GM19452 (cell line): ENCODE measurements around the gene GPHN.

Experiments used
- ATAC-seq: cut with Tn5 transposase; IDR thresholded peaks from one replicate; pipeline ENCODE4 v1.9.1; 2021; ENCODE audit not compliant: unreplicated experiment

GPHN gene

DNA sequence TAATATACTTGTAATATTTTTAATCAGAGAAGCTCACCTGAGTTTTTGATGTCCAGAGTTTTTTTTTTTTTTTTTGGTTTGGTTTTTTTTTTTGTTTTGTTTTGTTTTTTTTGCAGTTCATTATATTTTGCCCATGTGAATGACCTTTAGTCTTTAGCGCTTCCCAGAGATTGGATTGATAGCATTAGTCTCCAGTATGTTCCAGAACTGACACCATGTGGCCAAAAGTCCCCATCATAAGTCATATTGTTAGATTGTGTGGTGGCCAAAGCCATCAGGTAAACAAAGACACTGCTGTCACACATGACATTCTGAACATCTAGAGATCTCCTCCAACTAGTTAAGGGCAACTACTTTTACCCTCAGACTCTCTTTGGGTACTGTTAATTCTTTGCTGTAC, 408.5 kb downstream of the GPHN start:
- no peak for ATAC-seq

DNA sequence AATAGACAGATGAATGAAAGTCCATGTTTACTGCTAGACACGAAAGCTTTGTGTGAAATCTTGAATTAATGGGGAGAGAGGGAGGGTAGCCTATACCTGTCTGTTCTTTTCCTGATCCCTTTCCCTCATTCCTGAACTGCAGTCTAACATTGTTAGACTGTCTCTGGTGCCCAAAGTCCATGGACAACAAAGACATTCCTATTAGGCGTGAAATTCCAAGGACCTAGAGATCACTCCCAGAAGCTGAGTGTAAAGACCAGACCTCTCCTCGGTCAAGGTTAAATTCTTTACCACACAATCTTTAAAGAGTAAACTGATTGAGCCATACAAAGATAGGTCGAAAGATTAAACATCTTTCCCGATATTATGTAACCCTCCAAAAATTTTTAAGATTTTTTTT, 410.6 kb downstream of the GPHN start:
- no peak for ATAC-seq

DNA sequence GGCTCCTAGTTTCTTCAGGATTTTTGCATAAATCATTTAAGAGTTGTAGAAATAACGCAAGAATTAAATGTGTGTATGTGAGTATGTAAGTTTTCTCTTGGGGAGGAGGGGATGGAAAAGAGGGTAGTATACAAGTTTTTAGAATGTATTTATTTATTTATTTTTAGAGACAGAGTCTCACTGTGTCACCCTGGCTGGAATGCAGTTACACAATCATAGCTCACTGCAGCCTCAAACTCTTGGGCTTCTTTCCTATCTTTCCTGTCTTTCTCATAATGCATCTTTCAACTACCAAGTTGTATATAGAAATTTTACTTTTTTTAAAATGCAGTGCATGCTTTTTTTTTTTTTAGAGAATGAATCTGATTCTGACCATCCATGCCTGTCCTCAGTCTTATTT, 412.2 kb downstream of the GPHN start:
- no peak for ATAC-seq

DNA sequence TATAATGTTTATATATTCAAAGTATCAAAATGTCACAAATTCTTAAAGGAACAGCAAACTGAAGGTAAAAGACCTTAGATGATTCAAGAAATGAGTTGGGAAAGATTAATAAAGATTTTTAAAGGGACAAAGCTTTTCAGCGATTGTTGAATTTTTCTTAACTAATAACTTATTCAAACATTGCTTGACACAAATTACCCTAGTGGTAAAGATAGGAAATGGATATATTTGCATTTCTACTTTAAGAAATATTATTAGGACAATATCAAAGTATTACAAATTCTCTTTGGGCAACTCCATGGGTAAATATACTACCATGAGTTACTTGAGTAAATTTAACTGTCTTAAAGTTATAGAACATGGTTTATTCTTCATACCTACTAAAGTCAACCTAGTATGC, 415.3 kb downstream of the GPHN start:
- no peak for ATAC-seq

DNA sequence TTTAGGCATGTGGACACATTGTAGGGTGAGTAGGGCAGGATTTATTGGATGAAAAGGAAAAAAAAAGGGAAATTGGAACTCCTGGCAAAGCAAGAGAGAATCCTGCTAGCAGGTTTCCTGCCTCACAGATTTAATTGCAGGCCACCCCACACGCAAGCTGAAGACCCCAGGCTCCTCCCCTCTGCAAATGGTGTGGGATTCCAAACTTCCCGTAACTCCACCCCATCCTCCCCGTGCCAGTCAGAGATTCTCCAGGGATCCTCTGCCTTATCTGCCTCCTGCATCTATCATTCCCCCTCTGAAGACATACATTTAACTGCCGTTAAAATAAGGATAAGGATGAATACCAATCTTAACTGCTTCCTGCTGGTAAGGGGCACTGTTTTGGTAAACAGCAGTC, 431.5 kb downstream of the GPHN start:
- no peak for ATAC-seq

DNA sequence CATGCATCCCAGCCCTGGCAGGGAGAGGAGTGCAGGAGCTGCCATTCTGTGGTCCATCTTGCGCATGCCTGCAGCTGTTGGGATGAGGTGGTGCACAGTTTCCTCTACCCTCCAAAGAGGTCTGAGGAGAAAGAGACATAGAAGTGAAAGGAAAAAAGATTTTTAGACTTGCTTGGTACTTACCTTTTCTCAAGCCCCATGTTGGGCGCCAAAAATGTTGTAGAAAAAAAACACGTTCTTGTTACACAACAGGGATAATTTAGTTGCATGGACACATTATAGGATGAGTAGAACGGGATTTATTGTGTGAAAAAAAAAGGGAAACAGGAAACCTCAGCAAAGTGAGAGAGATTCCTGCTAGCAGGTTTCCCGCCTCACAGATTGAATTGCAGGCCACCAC, 436.9 kb downstream of the GPHN start:
- ATAC-seq, result no peak

DNA sequence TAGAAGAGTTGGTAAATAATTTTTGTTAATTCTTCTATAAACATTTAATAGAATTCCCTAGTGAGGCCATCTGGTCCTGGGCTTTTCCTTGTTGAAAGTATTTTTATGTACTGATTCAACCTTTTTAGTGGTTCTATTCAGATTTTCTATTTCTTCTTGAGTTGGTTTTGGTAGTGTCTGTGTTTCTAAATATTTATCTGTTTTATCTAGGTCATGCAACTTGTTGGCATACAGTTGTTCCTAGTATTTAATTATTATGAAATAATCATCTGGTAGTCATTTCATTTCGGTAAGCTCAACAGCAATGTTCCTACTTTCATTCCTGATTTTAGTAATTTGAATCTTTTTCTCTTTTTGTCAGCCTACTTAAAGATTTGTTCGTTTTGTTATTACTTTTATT, 447.2 kb downstream of the GPHN start:
- no peak for ATAC-seq

DNA sequence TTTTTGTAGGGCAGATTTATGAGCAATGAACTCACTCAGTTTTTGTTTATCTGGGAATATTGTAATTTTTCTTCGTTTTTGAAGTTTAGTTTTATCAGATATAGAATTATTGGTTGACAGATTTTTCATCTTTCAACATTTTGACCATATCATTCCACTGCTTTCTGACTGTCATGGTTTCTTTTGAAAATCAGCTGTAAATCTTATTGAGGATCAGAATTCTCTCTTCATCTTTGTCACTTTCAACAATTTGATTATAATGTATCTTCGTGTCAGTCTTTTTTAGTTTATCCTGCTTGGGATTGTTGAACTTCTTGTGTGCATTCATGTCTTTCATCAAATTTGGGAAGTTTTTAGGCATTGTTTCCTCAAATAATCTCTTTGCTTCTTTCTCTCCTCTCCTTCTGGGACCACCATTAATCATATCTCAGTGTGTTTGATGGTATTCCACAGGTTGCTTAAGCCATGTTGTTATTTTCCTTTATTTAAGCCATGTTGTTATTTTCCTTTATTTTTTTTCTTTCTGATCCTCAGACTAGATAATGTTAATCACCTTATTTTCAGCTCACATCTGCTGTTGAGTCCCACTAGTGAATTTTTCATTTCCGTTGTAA, 451.6 kb downstream of the GPHN start:
- no peak for ATAC-seq

DNA sequence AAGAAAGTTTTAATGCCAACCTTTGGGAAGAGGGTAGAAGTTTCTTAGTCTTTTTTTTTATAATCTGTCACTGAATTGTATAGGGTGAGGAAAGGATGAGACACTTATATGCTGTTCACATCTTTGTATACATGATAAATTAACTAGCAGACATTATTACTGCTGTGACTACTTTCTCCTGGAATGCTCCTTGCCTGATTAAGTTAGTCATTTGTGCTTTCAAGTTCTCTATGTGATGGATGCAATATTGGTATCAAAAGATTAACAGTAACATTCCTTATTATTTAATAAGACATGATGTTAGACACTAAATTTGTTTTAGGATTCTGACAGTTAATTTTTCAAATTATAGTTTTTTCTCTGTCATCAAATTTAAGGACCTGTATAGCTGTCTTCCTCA, 457.9 kb downstream of the GPHN start:
- no peak for ATAC-seq

DNA sequence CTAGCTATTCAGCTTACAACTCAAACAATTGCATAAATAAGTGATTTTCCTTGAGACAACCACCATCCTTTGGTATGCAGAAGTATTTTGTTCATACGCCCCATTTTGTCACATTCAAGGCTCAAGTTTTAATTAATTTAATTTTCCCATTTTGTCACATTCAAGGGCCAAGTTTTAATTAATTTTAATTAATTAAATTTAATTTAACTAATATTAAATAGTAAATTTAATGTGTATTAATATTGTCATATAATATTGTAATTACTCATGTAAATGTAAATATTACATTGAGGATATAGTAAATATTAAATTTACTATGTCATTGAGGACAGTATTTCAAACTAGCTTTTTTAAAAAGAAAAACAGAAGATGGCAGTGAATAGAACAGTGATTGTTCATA, 464.5 kb downstream of the GPHN start:
- ATAC-seq, result no peak

DNA sequence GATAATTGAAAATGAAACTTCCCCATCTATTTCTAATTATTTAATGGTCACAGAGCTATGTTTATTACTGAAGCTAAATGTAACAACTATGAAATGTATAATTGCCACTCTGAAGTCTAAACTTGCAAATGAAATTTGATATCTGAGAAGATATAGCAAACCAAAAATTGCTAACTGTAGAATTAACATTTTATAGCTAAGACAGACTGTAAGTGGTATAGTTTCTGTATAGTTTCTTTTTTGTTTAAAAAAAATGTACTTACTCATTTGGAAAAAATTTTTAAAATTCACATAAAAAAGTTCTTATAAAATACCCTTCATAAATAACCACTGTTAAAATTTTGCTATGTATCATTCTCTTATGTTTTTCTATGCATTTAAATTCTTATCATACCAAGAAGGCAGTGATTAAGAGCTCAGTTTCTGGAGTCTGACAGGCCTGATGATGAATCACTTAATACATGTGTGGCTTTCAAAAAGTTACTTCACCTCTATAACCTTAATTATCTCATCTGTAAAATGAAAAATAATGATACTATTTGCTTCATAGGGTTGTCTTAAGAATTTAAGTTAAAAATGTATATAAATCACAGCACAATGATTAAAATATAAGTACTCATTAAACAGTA, 466.6 kb downstream of the GPHN start:
- no peak for ATAC-seq

DNA sequence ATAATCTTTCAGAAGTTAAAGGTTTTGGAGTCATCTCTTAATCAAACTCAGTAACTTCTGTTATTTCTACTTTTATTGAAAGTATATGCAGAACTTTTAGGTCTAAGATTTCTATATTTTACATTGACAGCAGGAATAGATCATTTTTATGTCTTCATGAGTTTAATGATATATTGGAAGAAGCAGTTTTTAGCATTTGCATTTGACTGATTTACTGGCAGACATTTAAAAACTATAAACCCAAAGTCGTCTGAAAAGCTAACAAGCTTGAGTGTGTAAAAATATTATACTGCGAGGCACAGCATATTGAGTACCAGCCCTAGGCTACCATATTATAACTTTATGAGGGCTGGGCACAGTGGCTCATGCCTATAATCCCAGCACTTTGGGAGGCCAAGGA, 467.3 kb downstream of the GPHN start:
- no peak for ATAC-seq

DNA sequence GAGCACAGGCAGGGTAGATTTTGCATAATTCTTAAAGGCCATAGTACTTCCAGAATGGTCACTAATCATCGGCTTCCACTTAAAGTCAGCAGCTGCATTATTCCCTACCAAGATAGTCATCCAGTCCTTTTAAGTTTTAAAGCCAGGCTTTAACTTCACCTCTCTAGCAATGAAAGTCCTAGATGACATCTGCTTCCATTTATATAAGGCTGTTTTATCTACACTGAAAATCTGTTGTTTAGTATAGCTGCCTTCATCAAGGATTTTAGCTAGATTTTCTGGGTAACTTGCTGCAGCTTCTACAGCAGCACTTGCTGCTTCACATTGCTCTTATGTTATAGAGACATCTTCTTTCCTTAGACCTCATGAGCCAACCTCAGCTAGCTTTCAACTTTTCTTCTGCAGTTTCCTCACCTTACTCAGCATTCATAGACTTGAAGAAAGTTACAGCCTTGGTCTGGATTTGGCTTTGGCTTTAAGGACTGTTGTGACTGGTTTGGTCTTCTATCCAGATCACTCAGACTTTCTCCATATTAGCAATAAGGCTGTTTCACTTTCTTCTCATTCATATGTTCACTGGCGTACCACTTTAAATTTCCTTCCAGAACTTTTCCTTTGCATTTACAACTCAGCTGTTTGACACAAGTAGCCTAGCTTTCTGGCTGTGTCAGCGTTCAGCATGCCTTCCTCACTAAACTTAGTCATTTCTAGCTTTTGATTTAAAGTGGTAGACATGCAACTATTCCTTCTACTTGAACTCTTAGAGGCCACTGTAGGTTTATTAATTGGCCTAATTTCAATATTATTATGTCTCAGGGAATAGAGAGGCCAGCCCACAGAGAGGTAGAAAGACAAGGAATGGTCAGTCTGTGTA, 471.4 kb downstream of the GPHN start:
- ATAC-seq, result no peak

DNA sequence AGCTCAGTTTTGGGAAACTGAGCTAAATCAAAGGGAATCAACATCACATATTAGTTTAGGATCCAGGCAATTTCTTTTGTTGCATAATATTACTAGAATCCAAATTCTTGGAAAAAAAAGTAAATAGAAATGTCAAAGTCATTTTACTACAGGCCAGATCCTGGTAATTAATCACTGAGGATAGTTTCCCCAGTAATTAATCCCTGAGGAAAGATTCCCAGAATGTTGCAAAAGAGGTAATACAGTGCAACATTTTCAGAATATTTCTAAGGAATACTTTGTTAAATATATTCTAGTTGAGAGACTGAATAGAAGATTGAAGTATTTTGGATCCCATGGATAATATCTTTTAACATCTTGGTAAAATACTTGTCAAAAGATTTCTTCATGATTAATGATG, 474.3 kb downstream of the GPHN start:
- no peak for ATAC-seq

DNA sequence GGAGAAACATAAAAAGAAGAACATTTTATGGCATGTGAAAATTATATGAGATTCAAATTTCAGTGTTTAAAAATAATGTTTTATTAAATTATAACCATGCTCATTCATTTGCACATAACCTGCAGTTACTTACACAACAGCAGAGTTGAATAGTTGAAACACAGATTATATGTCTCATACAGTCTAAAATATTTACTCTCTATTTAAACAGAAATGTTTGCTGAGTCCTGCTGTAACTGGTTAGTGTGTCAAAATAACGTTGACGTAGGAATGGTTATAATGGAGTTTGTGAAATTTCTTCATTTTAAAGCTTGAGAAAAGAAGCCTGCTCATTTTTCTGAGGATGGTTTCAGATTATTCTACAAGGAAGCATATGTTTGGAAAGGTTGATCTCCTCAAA, 484.8 kb downstream of the GPHN start:
- no peak for ATAC-seq

DNA sequence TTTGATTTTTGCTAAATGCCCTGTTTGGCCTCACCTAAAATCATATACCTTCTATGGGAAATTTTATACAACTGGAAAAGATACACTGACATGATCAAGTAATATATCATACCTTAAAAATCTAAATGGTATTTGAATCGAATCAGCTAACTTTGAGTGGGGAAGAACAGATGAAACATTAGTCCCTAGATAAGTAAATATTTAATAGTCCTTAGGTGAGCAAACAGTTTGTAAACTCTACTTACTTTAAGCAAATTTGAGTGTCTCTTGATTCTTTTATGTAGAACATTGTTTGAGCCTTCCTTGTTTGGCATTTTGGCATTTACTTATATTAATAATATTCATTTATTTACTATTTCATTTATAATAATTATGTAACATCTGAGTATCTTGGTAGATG, 485.6 kb downstream of the GPHN start:
- no peak for ATAC-seq

DNA sequence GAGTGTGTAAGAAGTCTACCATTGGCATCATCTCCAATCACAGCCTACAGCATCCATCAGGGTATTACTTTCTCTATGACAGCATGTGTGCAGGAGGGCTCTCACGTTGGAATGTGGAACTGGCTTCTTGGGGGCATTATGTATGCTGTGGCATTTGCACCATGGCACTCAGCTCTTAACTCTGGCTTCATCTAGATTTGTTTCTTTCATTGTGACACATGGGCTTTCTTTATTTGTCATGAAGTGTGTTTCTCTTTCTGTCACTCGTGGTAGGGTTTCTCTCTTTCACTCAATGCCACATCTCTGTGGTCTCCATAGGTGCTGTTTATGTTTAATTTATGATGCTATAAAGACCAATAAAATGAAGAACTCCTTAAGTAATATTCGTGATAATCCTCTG, 490.1 kb downstream of the GPHN start:
- ATAC-seq, result no peak

DNA sequence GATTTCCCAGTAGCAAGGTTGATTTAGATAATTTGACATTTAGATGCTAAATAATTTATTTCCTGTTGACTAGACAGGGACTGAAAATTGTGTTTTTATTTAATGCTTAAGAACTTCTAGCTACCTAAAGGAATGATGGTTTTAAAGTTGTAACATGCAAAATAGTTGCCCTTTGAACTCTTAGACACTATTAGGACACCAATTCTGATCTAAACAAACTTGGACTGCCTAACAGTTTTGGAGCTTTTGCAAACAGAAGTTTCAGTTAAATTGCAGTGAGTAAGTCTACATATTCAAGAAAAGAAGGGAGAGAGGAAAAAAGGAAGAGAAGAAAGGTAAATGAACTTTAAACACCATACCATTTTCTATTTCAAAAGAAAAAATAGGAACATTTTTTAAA, 492.0 kb downstream of the GPHN start:
- no peak for ATAC-seq

DNA sequence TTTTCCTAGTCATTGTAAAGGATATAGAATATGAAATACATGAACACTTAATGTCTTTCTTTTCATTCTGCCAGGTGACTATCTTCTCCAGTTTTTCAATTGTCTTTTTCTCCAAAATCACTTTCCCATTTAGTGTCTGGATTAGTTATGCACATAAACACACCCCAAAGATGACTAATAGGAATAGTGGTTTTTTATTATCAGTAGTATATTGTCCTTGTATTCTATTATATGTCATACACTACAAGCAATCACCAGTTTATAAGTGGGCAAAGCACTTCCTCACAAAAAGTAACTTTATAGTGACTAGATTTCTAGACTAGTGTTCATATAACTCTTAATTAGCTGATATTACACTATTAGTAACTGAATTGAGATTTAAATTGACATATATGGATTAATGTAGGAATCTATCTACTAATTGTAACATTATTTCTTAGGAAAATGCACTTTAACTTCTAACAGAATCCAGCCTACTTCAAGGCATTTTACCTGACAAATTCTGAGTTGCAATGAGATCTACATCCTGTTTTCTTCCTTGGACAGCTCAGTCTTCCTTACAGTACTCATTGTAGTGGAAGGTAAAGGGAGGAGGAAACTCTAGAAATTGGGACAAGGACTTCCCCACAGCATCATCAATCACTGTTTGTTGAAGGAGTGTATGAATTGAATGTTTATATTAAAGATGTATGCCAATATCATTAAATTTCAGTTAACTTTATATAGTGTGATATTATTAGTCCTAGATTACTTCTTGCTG, 495.2 kb downstream of the GPHN start:
- no peak for ATAC-seq

DNA sequence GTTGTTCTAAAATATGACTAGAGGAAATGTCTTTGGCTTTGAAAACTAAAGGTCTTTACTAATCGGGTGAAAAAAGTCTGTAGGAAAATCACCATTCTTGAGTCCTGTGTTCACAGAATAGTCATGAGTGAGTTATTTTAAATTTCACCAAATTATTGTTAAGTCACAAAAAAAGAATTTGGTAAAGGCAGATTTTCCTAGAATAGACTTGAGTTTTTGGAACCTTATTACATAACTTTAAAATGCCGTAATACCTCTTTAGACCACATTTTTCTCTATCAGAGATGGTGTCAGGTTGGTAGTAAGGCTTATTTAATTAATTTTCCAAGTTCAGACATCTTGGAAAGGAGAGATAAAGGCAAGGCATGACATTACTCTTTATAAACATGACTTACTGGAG, 496.6 kb downstream of the GPHN start:
- no peak for ATAC-seq

DNA sequence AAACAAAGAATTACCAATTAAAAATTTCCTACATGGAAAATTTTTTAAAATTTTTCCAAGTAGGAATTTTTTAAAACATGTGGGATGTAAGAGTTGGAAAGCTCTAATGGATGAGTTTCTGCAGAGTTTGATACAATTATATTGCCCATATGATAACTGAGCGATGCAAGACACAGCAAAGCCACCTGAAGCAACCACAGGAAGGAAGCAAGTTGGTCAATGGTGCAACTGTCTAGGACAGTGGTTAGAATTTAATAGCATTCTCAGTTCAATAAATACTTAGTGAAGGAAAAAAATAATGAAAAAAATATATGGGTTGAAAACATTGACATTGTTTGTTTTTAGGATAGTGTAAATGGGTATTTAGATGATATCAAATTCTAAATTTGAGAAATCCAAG, 502.7 kb downstream of the GPHN start:
- no peak for ATAC-seq

DNA sequence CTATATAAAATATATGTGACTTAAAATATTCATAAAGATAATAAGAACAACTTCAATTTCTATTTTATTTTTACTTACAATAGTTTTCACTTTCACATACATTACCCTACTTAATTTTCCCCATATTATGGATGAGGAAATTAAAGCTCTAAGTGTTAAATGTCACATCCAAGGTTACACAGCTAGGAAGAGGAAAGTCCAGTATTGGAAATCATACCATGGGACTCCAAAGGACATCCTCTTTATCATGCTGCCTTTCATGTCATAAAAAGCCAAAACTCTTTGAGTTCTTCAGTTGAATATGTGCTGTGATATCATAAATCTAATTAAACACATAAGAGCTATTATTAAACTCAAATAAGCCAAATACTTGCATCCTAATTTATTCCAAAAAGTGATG, 508.9 kb downstream of the GPHN start:
- no peak for ATAC-seq
